ENCODE results near the gene LILRB4. TPM values are rescaled to one million over a fixed set of nuclear protein-coding genes. Genes with fewer than 3 reads are reported as not detected.
"Not testable (repeated sequence)": the region's sequence is repeated elsewhere in the genome, so short reads cannot be mapped to it uniquely, and the experiment has no call there.

LILRB4 gene
- total RNA-seq, 1 donor from 2014 or later: 0.32 TPM

DNA sequence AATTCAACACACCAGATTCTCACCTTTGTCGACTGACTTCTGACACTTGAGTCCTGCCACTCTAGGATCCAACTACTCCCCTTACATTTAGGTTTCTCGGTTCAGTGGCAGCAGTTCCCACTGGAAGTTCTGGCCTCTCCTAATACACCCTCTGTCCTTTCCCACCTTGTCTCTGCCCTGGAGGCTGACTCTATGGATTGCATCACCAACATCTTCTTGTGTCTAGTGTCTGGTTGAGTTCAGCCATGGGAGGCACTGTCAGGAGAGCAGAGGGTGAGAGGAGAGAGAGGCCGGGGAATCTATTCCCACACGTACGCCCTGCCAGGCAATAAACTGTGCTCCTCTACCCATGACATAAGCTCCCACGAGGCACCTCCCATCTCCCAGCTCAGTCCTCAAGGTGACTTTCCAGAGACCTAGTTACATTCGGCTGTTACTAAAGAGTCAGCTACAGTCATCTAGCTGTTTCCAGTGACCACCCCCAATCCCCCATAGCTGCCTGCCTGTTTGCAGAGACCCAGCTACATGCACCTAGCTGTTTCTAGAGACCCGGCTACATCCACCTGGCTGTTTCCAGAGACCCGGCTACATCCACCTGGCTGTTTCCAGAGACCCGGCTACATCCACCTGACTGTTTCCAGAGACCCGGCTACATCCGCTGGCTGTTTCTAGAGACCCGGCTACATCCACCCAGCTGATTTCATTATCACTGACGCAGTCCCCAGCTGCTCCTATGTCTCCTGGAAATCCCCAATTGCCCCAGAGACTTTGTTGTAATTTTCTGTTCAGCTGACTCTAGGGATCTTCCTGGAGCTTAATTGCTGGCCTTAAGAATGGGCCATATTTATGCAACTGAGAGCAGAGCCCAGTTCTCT, 8.1 kb upstream of the LILRB4 start:
- Mint-ChIP-seq H3K27me3 (ENCODE audit: low read depth) (no peaks in the 10 kb centered on the region), H3K36me3 (ENCODE audit: low read depth) (no peaks in the 10 kb centered on the region), H3K4me1 (ENCODE audit: low read depth) (no peaks in the 10 kb centered on the region), H3K27ac (no peak overlapping the region), H3K4me3 (ENCODE audit: low read depth) (no peak overlapping the region), H3K9me3 (no peaks in the 10 kb centered on the region)
- intact Hi-C loops (cut with micrococcal nuclease): no loop called here
- DNase-seq (ENCODE audit: low spot score): no peak

DNA sequence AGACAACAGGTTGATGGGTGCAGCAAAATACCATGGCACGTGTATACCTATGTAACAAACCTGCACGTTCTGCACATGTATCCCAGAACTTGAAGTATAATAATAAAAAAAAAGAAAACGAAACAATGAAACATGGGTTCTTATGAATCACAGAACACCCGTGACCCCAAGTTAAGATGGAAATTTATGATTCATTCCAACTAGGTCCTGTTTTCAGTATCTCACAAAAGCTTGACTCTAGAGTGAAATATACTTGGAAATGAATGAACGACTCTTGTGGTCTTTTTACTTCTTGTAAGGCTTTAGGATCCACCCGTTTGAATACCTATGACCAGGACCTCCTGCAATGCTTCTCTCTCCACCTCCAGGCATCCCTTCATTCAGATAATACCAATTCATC, 3.5 kb upstream of the LILRB4 start:
- intact Hi-C loops (cut with micrococcal nuclease): no loop called here

DNA sequence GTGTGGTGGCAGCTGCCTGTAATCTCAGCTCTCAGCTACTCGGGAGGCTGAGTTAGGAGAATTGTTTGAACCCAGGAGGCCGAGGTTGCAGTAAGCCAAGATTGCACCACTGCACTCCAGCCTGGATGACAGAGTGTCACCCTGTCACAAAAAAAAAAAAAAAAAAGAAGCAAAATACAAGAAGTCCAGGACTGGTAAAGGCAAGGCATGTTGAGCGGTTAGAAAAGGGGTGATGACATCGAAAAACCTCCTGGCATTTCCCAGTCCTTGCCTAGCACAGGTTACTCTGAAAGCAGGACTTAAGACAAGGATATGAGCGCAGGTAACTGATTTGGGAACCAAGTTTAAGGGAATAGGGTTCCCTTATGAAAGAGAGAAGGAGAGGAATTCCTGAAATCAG, 2.5 kb upstream of the LILRB4 start:
- intact Hi-C loops (cut with micrococcal nuclease): no loop called here
- no peak overlapping the region for H3K4me3 Mint-ChIP-seq (ENCODE audit: low read depth)
- no peaks in the 10 kb centered on the region for H3K4me1 Mint-ChIP-seq (ENCODE audit: low read depth)
- no peaks in the 10 kb centered on the region for H3K27me3 Mint-ChIP-seq (ENCODE audit: low read depth)
- H3K9me3 Mint-ChIP-seq: no peaks in the 10 kb centered on the region
- no peaks in the 10 kb centered on the region for H3K36me3 Mint-ChIP-seq (ENCODE audit: low read depth)
- H3K27ac Mint-ChIP-seq: no peak overlapping the region
- DNase-seq (ENCODE audit: low spot score): no peak

More for the DNA sequence above, 3.5 kb upstream of the LILRB4 start:
- no peaks in the 10 kb centered on the region for H3K4me1 Mint-ChIP-seq (ENCODE audit: low read depth)
- no peaks in the 10 kb centered on the region for H3K27me3 Mint-ChIP-seq (ENCODE audit: low read depth)
- no peaks in the 10 kb centered on the region for H3K36me3 Mint-ChIP-seq (ENCODE audit: low read depth)
- DNase-seq (ENCODE audit: low spot score): no peak
- no peak overlapping the region for H3K4me3 Mint-ChIP-seq (ENCODE audit: low read depth)
- no peak overlapping the region for H3K27ac Mint-ChIP-seq
- no peaks in the 10 kb centered on the region for H3K9me3 Mint-ChIP-seq

DNA sequence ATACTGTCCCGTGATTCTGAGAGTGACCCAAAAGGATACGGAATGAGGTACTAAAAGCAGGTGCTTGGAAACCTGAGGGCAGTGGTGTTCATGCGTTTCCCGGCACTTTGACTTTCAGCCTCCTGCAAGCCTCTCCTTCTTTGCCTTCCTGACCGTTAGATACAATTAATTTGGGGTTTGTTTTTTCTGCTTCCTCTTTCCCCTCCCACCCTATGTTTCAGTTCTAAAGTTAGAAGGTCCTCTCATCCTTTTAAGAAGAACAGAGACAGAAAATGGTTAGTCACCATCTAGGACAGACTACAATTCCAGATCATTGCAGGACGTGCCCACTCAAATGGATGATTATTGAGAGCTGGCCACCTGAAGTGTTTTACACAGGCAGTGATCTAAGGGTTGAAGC, 1.8 kb upstream of the LILRB4 start:
- intact Hi-C loops (cut with micrococcal nuclease): no loop called here
- Mint-ChIP-seq H3K27me3 (ENCODE audit: low read depth) (no peaks in the 10 kb centered on the region), H3K4me3 (ENCODE audit: low read depth) (no peak overlapping the region), H3K36me3 (ENCODE audit: low read depth) (no peaks in the 10 kb centered on the region), H3K27ac (no peak overlapping the region), H3K9me3 (no peaks in the 10 kb centered on the region), H3K4me1 (ENCODE audit: low read depth) (no peaks in the 10 kb centered on the region)
- no peak for DNase-seq (ENCODE audit: low spot score)

DNA sequence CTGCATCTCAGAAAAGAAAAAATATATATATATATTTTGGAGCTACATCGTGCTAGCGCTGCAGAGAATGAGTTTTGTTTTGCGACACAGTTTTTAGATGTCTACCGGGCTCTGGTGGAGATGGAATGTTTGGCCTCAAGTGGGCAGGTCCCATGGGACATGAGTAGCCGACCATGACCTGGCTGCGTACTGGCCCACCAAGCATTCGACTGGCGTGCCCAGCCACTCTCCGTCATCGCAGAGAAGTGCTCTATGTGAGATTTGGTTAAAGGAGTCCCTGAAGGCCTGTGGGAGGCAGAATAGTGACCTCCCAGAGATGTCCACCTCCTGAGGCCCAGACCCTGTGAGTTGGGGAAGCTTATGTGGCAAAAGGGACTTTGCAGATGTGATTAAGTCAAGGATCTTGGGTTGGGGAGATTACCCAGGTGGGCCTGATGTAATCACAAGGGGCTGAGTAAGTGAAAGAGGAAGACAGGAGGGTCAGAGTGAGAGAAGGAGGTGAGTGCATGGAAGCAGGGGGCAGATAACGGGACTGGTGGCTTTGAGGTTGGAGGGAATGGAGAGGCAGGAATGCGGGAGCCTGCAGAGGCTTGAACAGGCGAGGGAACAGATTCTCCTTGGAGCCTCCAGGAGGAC, 821 bp upstream of the LILRB4 start:
- H3K4me3 Mint-ChIP-seq (ENCODE audit: low read depth): no peak overlapping the region
- no peaks in the 10 kb centered on the region for H3K27me3 Mint-ChIP-seq (ENCODE audit: low read depth)
- no peaks in the 10 kb centered on the region for H3K4me1 Mint-ChIP-seq (ENCODE audit: low read depth)
- intact Hi-C loops (cut with micrococcal nuclease): no loop called here
- H3K9me3 Mint-ChIP-seq: no peaks in the 10 kb centered on the region
- DNase-seq (ENCODE audit: low spot score): no peak
- H3K27ac Mint-ChIP-seq: no peak overlapping the region
- no peaks in the 10 kb centered on the region for H3K36me3 Mint-ChIP-seq (ENCODE audit: low read depth)

DNA sequence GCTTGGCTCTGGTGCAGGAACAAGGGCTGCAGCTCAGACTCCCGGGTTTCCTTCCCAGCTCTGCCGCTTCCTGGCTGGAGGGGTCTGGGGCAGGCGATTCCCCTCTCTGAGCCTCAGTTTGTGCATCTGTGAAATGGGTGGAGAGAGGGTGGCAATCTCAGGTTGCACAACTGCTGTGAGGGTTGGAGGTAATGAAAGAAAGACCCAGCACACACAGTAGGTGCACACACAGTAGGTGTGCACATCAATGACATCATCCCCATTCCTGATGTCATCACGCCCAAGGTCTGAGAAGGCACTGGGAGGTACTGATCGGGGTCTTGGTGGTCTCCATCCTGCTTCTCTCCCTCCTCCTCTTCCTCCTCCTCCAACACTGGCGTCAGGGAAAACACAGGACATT, 2.7 kb downstream of the LILRB4 start:
- no peaks in the 10 kb centered on the region for H3K4me1 Mint-ChIP-seq (ENCODE audit: low read depth)
- H3K4me3 Mint-ChIP-seq (ENCODE audit: low read depth): no peak overlapping the region
- H3K27ac Mint-ChIP-seq: no peak overlapping the region
- no peak for DNase-seq (ENCODE audit: low spot score)
- H3K27me3 Mint-ChIP-seq (ENCODE audit: low read depth): peaks cover 3% of the 10 kb centered on the region
- intact Hi-C loops (cut with micrococcal nuclease): no loop called here
- peaks cover 6% of the 10 kb centered on the region for H3K9me3 Mint-ChIP-seq
- H3K36me3 Mint-ChIP-seq (ENCODE audit: low read depth): no peaks in the 10 kb centered on the region

DNA sequence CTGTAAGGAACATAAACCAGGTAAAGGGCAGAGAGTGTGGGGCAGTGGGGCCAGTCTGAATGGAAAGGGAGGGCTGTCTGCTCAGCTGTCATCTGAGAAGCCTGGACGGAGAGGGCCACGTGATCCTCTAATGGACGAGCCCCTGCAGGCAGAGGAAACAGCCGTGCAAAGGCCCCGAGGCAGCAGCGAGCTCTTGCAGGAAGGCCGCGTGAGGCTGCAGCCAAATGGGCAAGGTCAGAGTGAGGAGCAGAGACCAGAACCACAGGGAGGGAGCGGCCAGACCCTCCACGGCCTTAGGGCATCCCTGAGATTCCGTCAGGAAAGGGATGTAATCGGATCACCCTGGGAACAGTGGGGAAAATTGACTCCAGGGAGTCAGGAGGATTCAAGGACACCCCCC, 4.4 kb downstream of the LILRB4 start:
- intact Hi-C loops (cut with micrococcal nuclease): no loop called here
- H3K36me3 Mint-ChIP-seq (ENCODE audit: low read depth): no peaks in the 10 kb centered on the region
- no peak overlapping the region for H3K27ac Mint-ChIP-seq
- no peak for DNase-seq (ENCODE audit: low spot score)
- H3K4me3 Mint-ChIP-seq (ENCODE audit: low read depth): no peak overlapping the region
- peaks cover 6% of the 10 kb centered on the region for H3K9me3 Mint-ChIP-seq
- no peaks in the 10 kb centered on the region for H3K4me1 Mint-ChIP-seq (ENCODE audit: low read depth)
- H3K27me3 Mint-ChIP-seq (ENCODE audit: low read depth): peaks cover 3% of the 10 kb centered on the region

DNA sequence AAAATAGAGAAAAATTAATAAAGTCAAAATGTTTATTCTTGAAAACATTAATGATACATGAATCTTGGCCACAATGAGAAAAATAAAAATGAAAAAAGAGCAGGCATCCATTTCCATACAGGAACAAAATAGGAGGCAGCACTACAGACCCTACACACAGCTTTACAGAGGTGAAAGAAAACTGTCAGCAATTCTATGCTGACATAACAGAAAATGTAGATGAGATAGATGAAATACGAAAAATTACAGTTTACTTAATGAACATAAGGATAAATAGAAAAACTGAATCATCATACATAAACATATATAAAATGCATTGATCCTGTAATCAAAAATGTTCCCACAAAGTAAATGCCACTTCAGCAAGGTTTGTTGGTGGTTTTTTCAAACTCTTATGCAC, 5.6 kb downstream of the LILRB4 start:
- Mint-ChIP-seq H3K9me3 (peaks cover 6% of the 10 kb centered on the region), H3K27me3 (ENCODE audit: low read depth) (peaks cover 3% of the 10 kb centered on the region), H3K27ac (no peak overlapping the region), H3K4me3 (ENCODE audit: low read depth) (no peak overlapping the region), H3K36me3 (ENCODE audit: low read depth) (no peaks in the 10 kb centered on the region), H3K4me1 (ENCODE audit: low read depth) (no peaks in the 10 kb centered on the region)
- intact Hi-C loops (cut with micrococcal nuclease): no loop called here
- no peak for DNase-seq (ENCODE audit: low spot score)

DNA sequence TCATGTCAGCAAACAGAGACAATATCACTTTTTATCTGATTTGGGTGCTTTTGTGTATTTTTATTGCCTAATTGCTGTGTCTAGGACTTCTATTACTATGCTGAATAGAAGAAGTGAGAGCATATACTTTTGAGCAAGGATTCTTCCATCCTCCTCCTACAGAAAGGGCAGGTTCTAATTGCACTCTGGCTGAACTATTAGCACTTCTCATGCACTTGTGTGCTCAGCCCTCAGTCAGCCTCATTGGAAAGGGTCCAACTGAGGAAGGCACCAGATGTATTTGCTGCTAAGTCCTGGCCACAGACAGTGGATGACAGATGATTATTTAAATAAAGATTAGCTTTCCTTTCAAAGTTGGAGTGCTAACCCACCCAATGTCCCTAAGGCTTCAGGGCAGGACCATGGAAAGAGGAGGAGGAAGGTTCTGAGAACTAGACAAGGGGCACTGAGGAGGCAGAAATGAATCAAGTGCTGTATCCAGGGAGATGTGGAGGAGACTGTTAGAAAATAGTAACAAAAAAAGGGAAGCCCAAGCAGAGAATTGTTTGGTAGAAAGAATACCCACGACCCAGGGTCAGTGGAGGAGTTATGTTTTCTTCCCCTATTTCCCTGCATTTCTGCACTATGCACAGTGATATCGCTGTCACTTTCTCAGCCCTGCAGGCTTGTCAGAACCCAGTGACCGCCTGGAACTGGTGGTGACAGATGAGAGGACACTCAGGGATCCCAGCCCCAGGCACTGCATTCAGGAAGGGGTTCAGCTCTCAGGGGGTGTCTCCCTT, 8.0 kb downstream of the LILRB4 start:
- intact Hi-C loops (cut with micrococcal nuclease): no loop called here
- Mint-ChIP-seq H3K27me3 (ENCODE audit: low read depth) (peaks cover 3% of the 10 kb centered on the region), H3K9me3 (peaks cover 6% of the 10 kb centered on the region), H3K4me3 (ENCODE audit: low read depth) (no peak overlapping the region), H3K4me1 (ENCODE audit: low read depth) (no peaks in the 10 kb centered on the region), H3K36me3 (ENCODE audit: low read depth) (no peaks in the 10 kb centered on the region), H3K27ac (no peak overlapping the region)
- no peak for DNase-seq (ENCODE audit: low spot score)

DNA sequence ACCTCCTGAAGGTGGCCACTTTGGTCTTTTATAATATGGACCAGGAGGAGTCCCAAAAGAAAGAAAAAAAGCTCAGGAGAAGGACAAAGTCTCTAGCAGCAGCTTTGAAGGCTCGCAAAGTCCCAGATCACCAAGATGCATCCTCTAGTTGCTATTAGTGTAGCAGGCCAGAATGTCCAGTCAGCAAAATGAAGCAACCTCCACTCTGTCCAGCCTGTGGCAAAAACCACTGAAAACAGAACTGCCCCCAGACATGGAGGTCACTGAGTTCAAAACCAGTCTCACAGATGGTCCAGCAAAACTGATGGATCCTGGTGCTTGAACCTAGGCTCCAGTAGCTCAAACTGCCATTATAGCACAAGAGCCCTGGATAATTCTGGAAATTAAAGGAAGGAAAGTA, 10.4 kb downstream of the LILRB4 start:
- H3K9me3 Mint-ChIP-seq: peaks cover 2% of the 10 kb centered on the region
- H3K27ac Mint-ChIP-seq: no peak overlapping the region
- DNase-seq (ENCODE audit: low spot score): no peak
- H3K4me3 Mint-ChIP-seq (ENCODE audit: low read depth): no peak overlapping the region
- no peaks in the 10 kb centered on the region for H3K36me3 Mint-ChIP-seq (ENCODE audit: low read depth)
- intact Hi-C loops (cut with micrococcal nuclease): no loop called here
- H3K27me3 Mint-ChIP-seq (ENCODE audit: low read depth): peaks cover 3% of the 10 kb centered on the region
- H3K4me1 Mint-ChIP-seq (ENCODE audit: low read depth): no peaks in the 10 kb centered on the region

DNA sequence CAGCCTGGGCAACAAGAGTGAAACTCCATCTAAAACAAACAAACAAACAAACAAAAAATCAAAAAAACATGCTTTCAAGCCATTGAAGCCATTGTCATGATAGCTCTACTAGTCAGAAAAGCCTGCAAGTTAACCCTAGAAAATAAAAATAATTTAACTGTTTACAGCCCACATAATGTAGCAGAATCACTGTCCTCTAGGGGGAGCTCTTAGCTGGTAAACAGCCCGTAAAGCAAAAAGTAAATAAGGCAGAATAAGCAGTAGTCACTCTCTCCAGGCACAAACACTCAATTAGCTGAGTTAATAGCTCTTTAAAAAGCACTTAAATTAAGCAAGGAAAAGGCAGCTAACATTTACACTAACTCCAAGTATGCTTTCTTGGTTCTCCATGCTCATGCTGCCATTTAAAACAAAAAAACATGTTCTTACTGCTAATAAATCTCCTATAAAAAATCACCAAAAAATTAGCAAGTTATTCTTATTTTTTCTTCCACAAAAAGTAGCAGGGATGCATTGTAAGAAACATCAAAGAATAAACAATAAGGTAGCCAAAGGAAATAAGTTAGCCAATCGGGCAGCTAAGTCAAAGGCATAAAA, 11.3 kb downstream of the LILRB4 start:
- H3K9me3 Mint-ChIP-seq: no peaks in the 10 kb centered on the region
- peaks cover 3% of the 10 kb centered on the region for H3K27me3 Mint-ChIP-seq (ENCODE audit: low read depth)
- DNase-seq (ENCODE audit: low spot score): no peak
- no peak overlapping the region for H3K27ac Mint-ChIP-seq
- no peaks in the 10 kb centered on the region for H3K36me3 Mint-ChIP-seq (ENCODE audit: low read depth)
- intact Hi-C loops (cut with micrococcal nuclease): no loop called here
- H3K4me3 Mint-ChIP-seq (ENCODE audit: low read depth): no peak overlapping the region
- no peaks in the 10 kb centered on the region for H3K4me1 Mint-ChIP-seq (ENCODE audit: low read depth)

DNA sequence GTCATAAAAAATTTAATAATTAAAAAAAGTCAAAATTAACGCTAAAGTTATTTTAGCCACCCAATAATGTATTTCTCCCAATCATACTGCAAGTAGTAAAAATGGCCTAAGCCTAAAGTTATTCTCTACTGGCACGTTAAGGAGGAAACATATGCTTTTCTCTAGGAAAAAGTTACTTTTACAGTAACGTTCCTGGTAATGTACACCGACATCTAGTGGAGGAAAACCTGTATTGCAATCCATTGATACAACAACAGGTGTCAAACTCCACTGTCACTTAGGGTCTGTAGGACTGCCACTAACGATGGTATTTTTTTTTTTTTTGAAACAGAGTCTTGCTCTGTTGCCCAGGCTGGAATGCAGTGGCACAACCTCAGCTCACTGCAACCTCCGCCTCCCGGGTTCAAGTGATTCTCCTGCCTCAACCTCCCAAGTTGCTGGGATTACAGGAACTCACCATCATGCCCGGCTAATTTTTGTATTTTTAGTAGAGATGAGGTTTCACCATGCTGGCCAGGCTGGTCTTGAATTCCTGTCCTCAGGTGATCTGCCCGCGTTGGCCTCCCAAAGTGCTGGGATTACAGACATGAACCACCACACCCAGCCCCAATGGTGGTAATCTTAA, 13.5 kb downstream of the LILRB4 start:
- not testable (repeated sequence) for H3K4me1 Mint-ChIP-seq (ENCODE audit: low read depth); H3K27me3 Mint-ChIP-seq (ENCODE audit: low read depth); H3K4me3 Mint-ChIP-seq (ENCODE audit: low read depth); H3K9me3 Mint-ChIP-seq; DNase-seq (ENCODE audit: low spot score); H3K36me3 Mint-ChIP-seq (ENCODE audit: low read depth); H3K27ac Mint-ChIP-seq
- intact Hi-C loops (cut with micrococcal nuclease): loop anchor here (1.0 kb wide), 1 partner anchor 198 kb away; no protein-coding TSS in a partner anchor
